Neural cell (in vitro differentiated cells): Measurements from ENCODE around the gene SHANK1.

Source experiments
- EP300 ChIP-seq: fragments of 450-650 bp; conservative IDR thresholded peaks from 2 replicates; pipeline ENCODE4 v1.6.1; 2014; ENCODE audit warnings: antibody characterized with exemption, mild to moderate bottlenecking, moderate library complexity; ENCODE audit not compliant: poor library complexity, severe bottlenecking
- RAD21 ChIP-seq: fragments of 450-650 bp; conservative IDR thresholded peaks from 2 replicates; pipeline ENCODE4 v1.6.1; 2014; ENCODE audit warnings: antibody characterized with exemption, mild to moderate bottlenecking, moderate library complexity

DNA sequence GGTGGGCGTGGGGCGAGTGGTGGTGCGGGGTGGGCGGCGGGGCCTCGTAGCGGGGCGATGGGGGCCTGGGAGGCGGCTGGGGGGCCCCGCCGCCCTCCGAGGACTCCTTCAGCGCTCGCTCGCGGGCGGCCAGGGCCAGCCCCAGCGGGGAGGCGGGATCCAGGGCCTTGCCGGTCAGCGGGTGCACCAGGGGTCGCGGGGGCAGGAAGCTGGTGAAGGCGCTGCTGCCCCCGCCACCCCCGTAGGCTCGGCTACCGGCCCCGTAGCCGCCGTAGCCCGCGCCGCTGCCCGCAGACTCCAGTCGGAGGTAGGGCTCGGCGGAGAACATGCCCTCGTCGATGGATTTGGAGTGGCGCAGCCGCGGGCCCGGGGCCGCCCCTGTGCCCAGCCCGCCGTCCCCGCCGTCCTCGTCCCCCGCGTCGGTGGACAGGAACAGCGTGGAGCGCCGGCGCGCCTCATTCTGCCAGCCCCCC, 51.8 kb downstream of the SHANK1 start:
- TF ChIP-seq RAD21 (no peak), EP300 (no peak)
